GM19023 (cell line): Measurements from ENCODE around the gene TAF1.
"Not testable (repeated sequence)": the region's sequence is repeated elsewhere in the genome, so short reads cannot be mapped to it uniquely, and the experiment has no call there.

Experiments
- ATAC-seq: cut with Tn5 transposase; IDR thresholded peaks from one replicate; pipeline ENCODE4 v1.9.1; 2021; ENCODE audit warnings: mild to moderate bottlenecking, moderate library complexity; ENCODE audit not compliant: unreplicated experiment

The TAF1 gene

DNA sequence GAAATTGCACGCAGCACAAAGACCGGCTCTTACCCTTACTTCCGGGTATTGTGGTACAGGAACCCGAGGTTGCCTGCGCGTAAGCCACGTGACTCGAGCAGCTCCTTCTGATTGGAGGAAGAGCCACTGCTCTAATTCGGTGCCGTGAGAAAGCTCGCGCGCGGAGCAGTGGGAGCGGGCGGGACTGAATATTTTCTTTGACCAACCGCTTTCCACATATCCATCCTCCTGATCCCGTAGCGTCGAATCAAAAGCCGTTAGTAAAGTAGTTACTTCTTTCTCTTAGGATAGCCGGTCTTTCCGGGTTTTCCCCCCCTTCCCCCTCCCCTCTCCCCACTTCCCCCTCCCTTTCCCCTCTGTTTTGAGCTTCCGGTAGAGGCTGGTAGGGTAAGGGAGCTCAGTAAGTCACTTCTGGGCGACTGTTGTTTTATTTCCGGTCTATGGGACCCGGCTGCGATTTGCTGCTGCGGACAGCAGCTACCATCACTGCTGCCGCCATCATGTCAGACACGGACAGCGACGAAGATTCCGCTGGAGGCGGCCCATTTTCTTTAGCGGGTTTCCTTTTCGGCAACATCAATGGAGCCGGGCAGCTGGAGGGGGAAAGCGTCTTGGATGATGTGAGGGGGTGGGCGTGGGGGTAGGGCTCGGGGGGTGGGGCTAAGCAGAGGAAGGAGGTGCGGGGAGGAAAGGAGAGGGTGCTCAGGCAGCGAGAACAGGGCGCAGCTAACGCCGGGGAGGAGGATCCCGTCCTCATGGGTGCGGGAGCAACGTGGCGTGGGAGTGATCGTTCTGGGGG, at the start of gene TAF1:
Gene TAF1, plus strand, starts transcription at position 483 of the 799 bp plus-strand sequence. Its CDS starts 18 bp downstream, at position 501.
- ATAC-seq: peak; percentile 89

- ATAC-seq: not testable (repeated sequence)
Measured at GRCh38 chrX:71316959-71317358, 49.2 kb upstream of the TAF1 start.

DNA sequence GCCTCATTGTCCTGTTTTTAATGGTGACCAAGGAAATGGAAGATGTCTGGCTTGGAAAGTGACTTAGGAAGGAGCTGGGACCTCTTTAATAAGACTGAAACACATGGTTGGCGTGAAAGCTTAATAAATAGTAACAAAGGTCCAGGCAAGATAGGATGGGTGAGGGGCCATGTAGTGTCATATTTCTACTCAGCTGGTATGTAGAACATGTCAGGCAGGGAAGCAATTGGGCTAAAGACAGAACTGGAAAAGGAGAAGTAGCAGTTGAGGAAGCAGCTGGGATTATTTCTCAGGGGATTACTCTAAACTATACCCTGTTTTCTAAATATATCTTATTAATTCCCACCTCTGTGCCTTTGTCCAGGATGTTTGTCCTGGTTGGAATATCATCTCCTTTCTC, 46.0 kb upstream of the TAF1 start:
- no peak for ATAC-seq

- ATAC-seq: no peak
Measured at GRCh38 chrX:71321731-71322130, 44.4 kb upstream of the TAF1 start.

DNA sequence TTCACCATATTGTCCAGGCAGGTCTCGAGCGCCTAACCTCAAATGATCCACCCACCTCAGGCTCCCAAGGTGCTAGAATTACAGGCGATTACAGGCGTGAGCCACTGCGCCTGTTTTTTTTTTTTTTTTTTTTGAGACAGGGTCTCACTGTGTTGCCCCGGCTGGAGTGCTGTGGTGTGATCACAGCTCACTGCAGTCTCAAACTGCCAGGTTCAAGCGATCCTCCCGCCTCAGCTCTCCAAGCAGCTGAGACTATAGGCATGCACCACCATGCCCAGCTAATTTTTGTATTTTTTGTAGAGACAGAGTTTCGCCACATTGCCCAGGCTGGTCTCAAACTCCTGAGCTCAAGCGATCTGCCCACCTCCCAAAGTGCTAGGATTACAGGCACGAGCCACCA, 41.7 kb upstream of the TAF1 start:
- ATAC-seq: not testable (repeated sequence)

- ATAC-seq: no peak
Measured at GRCh38 chrX:71326394-71326793, 39.8 kb upstream of the TAF1 start.

DNA sequence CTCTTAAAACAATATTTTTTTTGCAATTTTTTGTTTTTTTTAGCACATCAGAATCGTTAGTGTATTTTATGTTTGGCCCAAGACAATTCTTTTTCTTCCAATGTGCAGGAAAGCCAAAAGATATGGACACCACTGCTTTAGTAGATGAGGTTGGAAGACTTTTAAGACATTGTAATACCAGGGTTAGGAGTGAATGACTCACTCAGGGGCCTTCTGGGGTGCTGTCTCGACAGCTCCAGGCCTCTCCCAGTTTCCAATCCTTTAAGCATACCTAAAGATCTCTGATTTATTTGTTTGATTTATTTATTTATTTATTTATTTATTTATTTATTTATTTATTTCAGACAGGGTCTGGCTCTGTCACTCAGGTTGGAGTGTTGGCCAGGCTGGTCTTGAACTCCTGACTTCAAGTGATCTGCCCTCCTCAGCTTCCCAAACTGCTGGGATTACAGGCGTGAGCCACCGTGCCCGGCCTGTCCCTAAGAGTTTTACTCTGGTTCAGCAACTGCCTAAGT, 16.9 kb upstream of the TAF1 start:
- not testable (repeated sequence) for ATAC-seq

GRCh38 chrX:71349867-71350266, 16.3 kb upstream of the TAF1 start:
- not testable (repeated sequence) for ATAC-seq

GRCh38 chrX:71352439-71352838, 13.7 kb upstream of the TAF1 start:
- not testable (repeated sequence) for ATAC-seq

DNA sequence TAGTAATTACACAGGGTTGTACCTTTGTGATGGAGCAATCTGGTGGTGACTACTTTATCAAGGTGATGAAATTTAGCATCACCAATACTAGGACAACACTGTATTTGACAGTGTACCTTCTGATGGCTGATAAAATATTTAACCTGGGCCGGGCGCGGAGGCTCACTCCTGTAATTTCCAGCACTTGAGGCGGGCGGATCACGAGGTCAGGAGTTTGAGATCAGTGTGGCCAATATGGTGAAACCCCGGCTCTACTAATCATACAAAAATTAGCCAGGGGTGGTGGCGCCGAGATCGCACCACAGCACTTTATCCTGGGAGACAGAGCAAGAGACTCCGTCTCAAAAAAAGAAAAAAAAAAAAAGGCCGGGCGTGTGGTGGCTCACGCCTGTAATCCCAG, 1.9 kb upstream of the TAF1 start:
- ATAC-seq: no peak

- no peak for ATAC-seq
Measured at GRCh38 chrX:71365356-71365874, 742 bp upstream of the TAF1 start.

- no peak for ATAC-seq
Measured at GRCh38 chrX:71366674-71367256, 608 bp downstream of the TAF1 start.

DNA sequence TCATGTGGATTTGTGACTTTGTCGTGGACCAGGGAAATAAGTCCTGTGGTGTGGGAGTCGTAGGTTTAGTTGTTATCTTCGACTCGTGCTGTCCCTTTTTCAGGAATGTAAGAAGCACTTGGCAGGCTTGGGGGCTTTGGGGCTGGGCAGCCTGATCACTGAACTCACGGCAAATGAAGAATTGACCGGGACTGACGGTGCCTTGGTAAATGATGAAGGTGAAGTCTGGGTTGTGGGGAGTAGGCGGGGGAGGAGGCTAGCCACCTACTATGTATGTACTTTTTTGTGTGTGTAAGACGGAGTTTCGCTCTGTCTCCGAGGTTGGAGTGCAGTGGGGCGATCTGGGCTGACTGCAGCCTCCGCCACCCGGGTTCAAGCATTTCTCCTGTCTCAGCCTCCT, 1.2 kb downstream of the TAF1 start:
- no peak for ATAC-seq

DNA sequence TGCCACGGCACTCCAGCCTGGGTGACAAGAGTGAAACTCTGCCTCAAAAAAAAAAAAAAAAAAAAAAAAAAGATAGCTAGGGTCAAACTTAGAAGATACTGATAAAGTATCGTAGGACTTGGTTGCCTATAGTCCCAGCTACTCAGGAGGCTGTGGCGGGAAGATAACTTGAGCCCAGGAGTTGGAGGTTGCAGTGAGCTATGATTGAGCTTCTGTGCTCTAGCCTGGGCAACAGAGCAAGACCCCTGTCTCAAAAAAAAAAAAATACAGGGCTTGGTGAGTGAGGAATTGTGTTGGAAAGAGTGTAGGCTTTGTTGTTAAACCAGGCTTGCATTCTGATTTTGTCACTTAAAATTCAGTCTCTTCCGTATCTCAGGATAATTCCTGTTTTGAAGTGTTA, 6.2 kb downstream of the TAF1 start:
- ATAC-seq: no peak

DNA sequence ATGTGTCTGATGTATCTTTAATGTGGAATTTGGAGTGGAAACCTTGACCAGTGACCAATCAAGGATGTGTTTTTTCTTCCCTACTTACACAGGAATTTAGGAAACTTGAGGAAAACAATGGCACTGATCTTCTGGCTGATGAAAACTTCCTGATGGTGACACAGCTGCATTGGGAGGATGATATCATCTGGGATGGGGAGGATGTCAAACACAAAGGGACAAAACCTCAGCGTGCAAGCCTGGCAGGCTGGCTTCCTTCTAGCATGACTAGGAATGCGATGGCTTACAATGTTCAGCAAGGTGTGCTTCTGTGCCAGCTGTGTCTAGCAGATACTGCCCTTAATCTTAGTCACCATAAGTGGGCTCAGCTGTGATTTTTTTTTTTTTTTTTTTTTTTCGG, 12.6 kb downstream of the TAF1 start:
- ATAC-seq: no peak

GRCh38 chrX:71391725-71392124, 25.6 kb downstream of the TAF1 start:
- ATAC-seq: not testable (repeated sequence)

DNA sequence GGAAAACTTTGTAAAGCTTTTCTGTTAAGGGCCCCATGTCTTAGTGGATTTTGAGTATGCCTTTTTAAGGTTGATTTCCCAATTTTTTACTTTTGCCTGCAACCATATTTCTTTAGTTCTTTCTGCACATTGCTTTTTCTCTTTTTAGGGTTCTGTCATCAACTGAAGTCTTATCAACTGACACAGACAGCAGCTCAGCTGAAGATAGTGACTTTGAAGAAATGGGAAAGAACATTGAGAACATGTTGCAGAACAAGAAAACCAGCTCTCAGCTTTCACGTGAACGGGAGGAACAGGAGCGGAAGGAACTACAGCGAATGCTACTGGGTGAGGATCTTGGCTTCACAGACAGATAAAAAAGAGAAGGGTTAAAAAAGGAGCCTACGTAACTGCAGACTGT, 27.8 kb downstream of the TAF1 start:
- no peak for ATAC-seq

DNA sequence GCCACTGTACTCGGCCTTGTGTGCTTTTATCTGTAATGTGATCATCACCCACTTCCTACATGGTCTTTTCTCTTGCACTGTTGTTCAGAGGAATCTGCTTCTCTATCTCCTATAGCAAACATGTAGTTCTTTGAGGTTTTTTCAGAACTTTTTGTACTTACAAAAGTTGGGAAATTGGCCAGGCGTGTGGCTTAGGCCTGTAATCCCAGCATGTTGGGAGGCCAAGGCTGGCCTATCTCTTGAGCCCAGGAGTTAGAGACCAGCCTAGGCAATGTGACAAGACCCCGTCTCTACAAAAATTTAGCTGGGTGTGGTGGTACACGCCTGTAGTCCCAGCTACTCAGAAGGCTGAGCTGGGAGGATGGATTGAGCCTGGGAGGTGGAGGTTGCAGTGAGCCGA, 30.4 kb downstream of the TAF1 start:
- no peak for ATAC-seq

- ATAC-seq: no peak
Measured at GRCh38 chrX:71400710-71401109, 34.6 kb downstream of the TAF1 start.

DNA sequence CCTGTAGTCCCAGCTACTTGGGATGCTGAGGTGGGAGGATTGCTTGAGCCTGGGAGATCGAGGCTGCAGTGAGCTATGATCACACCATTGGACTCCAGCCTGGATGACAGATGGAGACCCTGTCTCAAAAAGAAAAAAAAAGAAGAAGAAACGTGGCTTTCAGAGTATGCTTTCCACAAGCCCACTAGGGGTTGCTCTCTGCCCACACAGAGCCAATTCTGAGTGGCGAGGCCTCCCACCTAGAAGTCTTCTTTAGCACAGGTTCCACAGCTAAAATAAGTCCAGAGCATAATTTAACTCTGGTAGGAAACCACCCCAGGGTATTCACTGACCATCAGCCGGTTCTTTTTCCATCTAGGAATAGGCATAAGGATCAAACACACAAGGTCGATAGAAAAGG, 50.1 kb downstream of the TAF1 start:
- not testable (repeated sequence) for ATAC-seq

DNA sequence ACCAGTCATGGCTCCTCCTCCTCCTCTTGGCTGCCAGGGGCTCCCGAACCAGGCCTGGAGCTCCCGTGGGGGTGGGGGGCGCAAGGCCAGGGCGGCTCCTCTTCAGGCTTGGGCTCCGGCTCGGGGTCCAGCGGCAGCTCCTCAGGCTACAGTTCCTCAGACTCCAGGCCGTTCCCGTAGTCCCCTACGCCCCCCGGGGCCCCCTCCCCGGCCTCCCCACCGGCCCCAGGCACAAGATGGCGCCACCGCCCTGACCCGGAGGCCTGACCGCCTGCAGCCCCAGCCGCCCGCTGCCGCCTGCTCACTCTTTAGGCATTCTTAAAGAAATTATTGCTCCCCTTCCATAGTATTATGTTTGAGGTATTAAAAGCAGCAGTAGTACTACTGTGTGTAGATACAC, 54.5 kb downstream of the TAF1 start:
- no peak for ATAC-seq

GRCh38 chrX:71432733-71433132, 66.6 kb downstream of the TAF1 start:
- ATAC-seq: no peak
